ENCODE measurements around the gene CISTR.

The CISTR gene

DNA sequence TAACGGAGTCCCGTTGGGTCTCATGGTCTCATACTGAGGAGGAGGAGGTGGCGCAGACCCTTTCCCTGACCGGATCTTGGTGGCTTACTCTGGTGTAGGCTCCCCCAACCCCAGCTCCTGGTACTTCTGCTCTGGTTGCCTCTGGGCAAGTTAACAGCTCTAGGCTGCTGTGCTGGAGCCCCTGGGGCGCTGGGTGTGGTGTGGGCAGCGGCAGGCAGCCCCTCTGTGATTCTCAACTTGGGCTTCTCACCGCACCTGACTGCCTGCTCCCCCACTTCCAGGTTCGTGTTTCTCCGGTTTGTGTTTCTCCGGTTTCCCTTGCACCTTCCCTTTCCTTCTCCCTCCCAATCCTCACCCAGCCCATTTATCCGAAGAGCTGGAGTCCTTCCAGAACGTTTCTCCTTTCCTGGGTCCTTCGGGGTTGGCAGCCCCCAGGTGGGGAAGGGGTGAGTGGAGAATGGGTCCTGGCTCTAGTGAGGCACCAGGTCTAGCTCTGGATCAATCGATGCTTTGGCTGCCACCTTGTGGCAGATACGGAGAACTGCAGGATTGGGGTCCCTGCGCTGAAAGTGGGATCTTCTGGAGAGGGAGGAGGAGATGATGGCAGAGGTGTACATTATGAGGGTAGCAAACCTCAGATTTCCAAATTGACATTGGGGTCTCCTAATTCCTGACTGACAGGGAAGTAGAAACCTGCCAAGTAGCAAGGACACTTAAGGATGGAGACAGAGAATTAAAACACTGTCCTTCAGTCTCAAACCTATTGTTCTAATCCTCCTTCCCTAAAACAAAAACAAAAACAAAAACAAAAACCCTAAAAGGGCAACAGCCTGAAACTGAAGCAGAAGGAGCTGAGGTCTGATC lies 8.3 kb downstream of the CISTR start:
- peak; percentile 84 for DNase-seq (ENCODE audit: low spot score)

DNA sequence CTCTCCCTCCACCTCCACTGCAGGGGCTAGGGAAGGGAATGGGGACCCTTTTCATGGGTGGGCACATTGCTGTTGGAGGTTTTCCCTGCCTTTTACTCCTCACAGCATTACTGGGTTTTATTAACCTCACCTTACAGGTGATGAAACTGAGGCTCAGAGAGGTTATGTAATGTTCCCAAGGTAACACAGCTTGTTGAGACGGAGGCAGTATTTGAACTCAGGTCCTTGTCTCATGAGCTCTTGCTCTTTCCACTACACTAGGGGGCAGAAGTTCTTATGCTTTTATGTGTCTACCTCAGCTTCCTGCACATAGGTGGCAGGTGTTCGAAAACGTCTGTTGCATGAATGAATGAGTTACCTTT lies 11.7 kb downstream of the CISTR start:
- DNase-seq (ENCODE audit: low spot score), result no peak

DNA sequence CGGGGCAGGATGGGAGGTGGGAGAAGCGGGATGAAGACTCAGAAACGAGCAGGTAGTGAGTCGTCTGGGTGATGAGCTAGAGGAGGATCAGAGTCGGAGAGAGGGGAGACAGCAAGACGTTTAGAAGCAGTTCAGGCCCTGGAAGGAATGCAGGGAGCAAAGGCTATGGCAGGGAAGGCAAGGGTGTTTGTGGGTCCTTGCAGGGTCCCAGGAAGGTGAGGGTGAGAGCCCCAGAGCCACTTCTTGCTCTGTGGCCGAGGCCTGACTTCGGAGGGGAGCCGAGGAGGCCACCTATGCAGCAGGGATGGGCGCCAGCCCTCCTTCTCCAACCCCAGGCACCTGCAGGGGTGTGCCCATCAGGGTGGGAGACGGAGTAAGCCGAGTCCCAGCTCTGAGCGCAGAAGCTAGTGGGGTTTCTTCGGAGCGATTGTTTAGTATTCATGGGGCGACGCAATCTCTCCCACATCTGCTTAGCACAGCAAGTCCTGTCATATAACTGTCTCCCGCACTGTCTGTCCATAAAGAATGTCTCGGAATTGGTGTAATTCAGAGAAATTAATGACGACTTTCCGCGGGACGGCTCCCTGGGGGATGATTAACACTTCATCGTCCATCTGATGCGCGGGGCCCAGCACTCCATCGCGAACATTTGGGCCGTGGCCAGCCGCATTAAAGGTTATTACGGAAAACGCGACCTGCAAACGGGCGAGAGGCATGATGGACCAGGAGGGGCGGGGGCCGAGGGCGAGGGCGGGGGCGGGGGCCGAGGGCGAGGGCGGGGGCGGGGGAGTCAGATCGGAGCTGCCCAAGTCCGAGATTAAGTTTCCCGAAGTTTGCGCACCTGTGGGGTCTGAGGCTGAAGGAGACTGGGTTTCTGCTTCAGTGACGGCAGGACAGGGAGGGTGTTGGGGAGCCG lies 12.3 kb downstream of the CISTR start:
- DNase-seq (ENCODE audit: low spot score), result no peak

DNA sequence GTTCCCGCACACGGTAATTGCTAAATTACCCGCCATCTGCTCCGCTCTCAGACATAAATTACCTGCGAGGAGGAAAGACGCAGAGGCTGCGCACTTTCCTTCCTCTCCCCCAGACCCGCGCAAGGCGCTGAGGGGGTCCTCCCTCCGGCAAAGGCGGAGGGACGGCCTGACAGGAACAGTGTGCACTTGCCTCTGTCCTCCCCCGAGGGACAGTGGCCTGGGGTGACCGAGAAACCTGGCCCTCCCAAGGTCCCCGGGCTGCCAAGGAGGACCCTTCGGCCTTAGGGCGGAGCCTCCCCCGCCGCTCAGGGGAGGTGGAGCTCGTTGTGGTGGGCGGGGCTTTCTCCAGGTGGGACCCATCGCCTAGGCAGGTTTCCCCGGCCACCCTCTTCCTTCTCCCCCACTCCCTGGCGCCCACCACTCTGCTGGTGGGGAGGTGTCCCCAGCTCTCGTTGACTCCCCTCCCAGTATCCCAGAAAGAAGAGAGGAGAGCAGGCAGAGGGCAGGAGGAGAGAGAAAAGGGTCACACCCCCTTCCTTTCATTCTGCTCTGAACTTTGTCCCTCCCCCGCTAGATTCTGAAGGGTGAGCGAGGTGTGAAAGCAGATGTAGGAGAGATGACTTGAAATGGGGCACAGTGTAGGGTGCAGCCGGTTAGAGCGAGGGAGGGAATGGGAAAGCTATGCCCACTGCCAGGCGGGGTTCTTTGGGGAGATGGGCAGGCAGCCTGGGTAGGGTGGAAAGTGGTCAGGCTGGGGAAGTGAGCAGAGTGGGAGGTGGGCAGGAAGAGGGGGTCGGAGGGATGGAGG lies 13.2 kb downstream of the CISTR start:
- DNase-seq (ENCODE audit: low spot score), result peak; percentile 50

DNA sequence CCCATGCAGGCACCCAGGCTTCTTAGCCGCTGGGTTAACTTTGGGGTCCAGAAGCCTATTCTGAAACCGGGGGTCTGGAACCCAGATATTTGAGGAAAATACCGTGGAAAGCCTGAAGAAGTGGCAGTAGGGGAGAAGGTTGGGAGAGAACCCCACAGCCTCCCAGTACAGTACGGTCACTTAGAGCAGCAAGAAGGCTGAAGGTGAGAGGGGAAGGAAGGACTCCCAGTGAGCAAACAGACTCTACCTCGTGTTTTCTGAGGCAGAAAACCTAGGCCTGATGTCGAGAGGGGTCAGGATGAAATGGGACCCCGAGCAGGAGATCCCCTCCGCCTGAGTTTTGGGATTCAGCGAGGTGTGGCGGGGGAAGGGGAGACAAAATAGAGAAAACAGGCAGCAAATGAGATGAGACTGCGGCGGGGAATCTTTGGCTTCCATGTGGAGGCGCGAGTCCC lies 13.8 kb downstream of the CISTR start:
- no peak for DNase-seq (ENCODE audit: low spot score)

DNA sequence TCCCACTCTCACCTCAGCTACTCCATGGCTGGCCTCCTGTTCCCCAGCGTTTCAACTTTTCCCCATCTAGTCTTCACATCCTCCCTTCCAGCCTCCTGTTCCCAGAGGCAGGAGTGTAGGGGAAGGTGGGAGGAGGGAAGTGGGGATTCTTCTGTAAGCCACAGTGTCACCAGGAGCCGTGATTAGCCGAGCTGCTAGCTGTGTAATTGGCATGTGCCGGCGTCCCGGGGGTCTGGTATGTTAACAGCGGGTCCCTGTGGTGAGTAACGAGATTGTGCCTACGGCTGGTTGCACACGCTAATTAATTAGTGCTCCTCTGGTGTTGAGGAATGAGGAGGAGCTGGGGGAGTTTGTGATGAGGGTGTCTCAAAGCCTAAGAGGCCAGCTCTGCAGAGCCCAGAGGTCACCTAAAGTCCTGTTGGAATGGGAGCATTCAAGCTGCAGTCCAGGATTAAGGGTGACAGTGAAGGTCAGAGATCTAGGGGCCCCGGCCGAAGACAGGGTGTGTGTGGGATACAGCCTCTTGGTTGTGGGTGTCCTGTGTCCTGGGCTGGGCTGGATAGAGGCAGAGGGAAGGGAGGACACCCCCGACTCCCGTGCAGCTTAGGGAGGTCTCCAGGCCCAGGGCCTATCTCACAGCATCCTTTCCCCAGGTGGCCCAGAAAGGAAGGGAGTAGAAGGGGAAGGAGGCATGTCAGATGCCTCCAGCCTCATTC lies 14.5 kb downstream of the CISTR start:
- no peak for DNase-seq (ENCODE audit: low spot score)

DNA sequence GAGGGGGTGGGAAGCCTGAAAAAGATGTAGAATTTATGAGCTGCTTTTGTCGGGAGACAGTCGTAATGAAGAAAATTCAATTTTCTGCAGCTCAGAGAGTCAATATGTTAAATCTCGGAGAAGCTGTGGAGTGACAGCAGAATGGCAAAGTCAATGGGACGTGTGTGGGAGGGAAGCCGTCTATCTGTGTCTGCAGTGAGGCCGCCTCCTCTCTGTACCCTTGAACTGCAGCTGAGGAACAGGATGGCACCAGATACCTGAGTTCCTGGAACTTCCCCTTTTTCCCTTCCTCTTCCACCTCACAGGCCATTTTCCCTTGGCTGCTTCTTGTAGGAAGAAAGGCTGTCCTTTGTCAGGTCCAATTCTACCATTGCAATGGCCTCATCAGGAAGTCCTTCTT lies 15.2 kb downstream of the CISTR start:
- no peak for DNase-seq (ENCODE audit: low spot score)

DNA sequence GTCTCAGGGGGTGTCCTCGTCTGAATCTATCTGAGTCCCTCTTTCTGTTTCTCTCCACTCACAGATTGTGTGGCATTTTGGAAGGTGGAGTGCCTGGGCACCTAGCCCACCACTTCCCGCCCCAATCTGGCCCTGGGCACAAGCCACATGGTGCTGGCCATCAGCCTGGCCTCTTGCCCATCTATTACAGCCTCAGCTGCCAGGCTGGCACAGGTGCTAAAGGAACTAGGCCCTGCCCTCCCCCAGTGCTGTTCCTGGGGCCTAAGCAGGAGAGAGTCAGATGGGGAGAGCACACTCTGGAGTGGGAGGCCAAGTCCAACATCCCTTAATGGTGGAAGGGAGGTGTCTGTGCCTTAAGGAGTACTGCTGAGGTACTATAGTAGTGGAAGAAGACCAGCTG lies 16.2 kb downstream of the CISTR start:
- no peak for DNase-seq (ENCODE audit: low spot score)

DNA sequence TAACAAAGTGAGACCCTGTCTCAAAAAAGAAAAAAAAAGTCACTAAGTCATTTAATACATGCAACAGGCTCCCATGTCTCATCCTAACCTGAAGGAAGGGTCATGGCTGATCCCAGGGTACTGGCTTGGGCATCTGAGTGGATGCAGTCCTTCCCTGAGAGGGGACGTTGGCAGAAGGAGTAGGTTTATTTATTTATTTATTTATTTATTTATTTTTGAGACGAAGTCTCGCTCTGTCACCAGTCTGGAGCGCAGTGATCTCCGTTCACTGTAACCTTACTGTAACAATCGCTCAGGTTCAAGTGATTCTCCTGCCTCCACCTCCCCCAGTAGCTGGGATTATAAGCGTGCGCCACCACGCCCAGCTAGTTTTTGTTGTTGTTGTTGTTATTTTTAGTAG lies 17.4 kb downstream of the CISTR start:
- DNase-seq (ENCODE audit: low spot score), result no peak

DNA sequence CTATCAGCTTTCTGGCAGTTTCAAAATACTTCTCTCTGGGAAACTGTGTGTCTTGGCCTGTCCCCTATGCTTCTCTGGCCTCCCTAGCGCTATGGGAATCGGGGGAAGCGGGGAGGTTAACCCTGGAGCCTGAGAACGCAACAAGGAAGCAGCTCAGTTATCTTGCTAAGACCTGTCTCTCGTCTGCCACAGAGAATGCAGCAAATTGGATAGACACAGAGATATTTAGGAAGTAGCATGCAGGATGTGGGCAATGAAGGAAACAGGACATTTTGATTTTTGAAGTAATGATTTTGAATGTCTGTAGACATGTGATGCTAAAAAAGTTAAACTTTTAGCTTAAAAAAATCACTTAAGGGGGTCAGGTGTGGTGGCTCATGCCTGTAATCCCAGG lies 18.0 kb downstream of the CISTR start:
- no peak for DNase-seq (ENCODE audit: low spot score)

DNA sequence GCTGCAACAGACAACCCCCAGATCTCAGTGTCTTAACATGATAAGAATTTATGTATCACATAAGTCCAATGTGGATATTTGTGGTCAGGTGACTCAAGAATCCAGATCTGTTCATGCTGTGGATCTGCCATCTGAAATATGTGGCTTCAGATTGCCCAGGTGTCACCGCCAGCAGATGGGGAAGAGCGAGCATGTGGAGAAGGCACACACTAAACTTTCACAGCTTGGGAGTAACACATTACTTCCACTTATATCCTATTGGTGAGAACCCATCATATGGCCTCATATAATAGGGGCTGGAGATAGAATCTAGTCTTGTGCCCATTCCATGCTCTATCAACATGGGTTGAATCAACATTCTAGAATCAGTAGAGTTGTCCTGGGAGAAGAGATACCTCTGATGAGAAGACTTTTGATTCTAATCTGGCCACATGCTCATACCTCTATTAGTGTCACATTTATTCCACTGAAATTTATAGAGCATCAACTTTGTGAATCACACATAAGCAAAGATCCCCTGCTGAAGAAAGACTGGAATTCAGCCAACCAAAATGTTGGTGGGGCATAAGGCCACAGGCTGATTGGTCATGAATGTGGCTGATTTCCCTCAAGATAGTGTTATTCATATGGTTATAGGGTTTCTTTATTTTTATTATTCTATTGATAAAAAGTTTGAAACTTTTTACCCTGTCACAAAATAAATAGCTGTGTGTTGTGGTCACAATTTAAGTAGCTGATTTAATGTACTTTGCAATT lies 18.6 kb downstream of the CISTR start:
- no peak for DNase-seq (ENCODE audit: low spot score)

DNA sequence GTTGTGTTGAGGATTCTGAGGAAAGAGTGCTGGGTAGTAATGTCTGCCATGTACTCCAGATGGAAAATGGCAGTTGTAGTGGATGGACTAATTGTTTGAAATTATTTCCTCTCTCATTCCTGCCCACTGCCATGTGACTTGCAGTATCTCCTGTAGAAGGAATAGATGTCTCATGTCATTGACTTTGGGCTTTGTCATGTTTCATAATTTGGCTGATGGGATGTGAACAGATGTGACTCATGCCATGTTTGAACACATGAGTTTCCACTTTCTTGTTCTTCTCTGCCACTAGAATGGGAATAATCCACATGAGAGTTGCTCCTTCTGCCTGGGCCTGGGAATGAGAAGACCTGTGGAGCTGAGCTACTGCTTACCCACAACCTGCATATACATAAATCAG lies 22.1 kb downstream of the CISTR start:
- DNase-seq (ENCODE audit: low spot score), result no peak

DNA sequence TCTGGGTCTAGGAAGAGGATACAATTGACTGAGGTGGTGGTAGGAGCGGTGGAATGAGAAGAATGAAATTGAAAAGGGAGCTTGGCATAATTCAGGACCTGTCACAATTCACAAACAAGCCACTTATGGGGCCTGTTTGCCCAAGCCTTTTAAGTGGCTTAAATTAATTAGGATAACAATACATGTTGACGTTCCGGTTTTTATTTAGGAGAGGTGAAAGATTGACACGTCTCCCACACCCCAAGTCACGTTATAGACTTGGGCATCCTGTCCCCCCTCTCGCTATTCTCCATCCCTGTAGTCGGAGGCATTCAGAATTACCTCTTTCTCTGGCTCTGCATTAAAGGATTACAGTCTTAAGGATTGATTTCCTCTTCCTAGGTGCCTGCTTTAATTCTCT lies 23.6 kb downstream of the CISTR start:
- DNase-seq (ENCODE audit: low spot score), result no peak

DNA sequence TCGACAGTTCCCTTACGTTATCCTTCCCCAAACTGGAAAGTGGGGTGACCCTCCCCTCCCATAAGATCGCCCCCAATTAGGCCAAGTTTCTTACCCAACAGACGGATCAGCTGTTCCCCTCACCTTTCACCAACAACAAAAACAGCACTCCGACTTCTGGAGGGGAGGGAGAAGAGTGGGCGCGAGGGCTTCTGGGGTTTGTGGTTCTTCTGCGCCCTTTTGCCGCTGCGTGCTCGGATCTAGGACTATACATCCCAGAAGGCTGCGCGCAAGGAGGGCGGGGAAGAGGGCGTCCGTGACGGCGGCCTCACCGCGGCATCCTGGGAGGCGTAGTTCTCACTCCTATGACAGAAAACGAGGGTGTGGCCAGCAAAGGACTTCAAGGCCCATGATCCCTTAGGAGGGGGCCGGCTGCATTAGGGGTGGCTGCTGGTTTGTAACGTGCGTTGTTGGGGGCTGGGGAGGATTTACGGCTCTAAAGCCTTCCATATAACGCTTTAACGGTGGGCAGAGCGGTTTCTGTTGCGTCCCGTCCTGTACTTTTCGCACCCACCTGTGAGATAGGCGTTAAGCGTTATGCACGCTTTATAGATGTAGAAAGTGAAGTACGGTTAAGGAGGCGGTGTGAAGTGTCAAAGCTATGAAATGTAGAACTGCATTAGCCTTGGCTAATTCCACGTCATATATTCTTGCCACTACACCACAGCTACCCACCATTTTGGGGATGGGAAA lies 24.3 kb downstream of the CISTR start, which contains the start of gene CALCOCO1:
CALCOCO1 (minus strand) TSS at position 143 of the 732 bp plus-strand sequence. CDS start 2,210 bp downstream, outside the sequence.
- DNase-seq (ENCODE audit: low spot score), result peak; percentile 98

DNA sequence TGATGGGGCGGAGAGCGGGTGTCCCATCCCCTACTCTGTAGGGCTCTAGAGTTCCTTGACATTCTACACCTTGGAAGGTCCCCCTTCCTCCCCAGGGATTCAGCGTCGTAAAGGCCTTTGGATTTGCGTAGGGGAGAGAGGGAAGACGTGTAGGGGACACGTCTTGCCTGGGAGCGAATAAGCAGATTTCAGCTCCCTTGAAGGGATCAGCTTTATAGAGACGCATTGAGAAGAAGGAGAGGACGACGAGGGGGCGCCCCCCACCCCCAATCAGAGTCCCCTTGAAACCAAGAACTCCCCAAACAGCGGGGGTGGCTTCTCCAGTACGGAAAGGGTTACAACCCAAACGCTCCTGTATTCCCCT lies 24.9 kb downstream of the CISTR start:
- peak; percentile 52 for DNase-seq (ENCODE audit: low spot score)

DNA sequence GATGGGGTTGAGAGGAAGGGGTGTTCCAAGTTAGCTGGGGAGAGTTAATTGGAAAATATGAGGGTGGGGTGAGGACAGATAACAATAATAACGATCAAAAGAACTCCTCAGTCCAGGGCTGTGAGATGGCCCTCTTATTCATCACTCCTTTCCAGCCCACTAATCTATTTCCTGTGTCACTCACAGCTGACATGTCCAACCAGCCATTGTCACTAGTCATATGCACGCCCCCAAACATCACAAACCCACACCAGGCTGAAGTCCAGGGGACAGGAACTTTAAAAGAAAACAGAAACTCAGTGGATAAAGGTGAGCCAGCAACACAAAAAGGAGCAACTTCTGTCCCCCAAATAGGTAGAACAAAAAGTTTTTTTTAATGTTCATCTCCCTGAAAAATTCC lies 25.4 kb downstream of the CISTR start:
- DNase-seq (ENCODE audit: low spot score), result no peak

DNA sequence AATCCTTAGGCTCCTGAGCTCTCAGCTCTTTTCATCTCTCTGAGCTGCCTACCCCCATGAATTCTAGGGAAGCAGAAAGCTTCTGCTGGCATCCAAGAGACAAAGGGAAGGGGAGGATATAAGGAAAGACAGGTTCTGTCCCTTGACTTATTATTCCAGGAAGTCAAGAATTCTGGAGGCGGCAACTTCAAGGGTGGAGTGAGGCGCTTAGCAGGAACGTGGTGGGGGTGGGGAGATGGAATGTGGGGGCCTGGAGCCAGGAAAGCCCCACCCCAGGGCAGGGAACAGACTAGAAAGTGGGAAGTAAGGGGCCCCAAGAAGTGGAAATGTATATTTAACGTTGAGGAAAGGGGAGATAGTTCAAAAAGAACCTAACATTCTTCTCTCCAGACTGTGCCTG lies 26.0 kb downstream of the CISTR start:
- DNase-seq (ENCODE audit: low spot score), result no peak

DNA sequence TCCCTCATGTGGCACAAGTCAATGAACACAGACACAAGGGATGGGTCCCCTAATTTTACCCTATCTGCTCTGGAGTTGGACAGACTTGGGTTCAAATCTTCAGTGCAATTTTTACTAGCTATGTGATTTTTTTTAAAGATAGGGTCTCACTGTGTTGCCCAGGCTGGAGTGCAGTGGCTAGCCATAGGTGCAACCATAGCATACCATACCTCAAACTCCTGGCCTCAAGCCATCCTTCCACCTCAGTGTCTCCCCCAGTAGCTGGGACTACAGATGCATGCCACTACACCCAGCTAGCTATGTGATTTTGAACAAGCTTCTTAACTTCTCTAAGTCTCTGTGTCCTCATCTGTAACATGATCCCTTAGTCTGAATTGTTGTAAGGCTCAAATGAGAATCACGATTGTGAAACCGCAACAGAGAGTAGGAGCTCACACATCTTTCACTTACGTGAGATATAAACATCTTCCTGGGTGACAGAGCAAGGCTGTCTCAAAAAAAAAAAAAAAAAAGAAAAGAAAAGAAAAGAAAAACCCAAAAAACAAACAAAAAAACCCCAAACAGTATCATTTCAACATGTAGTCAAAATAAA lies 29.2 kb downstream of the CISTR start:
- DNase-seq (ENCODE audit: low spot score), result no peak

DNA sequence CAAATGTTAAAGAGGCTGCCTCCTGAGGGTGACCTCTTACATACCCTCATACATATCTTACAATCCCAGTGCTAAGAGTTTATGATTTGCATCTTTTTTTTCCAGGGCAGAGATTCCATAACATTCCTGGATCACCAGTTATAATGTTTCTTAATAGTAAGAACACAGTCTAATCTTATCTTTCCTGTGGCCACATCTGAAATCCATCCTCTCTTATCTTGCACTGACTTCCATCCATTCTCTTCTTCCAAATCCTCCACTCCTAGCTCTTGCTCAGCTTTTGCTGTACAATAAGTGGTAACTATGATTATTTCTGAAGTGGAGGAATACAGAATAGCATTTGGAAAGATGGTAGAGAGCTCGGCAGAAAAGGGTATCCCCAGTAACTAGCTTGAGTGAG lies 30.8 kb downstream of the CISTR start:
- DNase-seq (ENCODE audit: low spot score), result no peak

DNA sequence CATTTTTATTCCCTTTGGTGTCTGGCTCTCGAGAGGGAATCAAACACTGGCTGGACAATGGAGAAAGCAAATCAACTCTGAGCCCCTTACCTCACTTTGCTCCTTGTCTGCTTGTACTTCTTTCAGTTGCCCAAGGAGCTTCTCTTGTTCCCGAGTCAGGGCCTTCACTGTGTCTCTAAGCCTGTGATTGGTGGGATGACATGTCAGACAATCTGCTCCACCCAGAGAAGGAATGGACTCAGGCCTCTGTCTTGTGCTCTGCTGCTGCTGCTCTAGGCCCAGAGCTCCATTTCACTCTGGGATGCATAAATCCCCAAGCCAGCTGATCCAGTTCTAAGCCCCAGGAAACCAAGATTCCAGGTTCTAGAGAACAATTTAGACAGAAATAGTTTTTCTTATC lies 32.1 kb downstream of the CISTR start:
- no peak for DNase-seq (ENCODE audit: low spot score)
